A673 (cell line): ENCODE measurements around the gene LYPD3. TPM values are rescaled to one million over a fixed set of nuclear protein-coding genes. Genes with fewer than 3 reads are reported as not detected.

ENCODE experiments used
- BruUV-seq: library from RNA; stranded (reverse); fragments of 400-500 nt; replicated peaks from 2 replicates; lab custom pipeline; 2021; lab: Mats Ljungman, UMichigan
- CTCF ChIA-PET: fragments of 300-600 bp; sonication (Branson Sonifier 250); formaldehyde crosslinking; loops from one replicate; lab custom pipeline; 2022; ENCODE audit warnings: antibody characterized with exemption; lab: Charles Lee
- POLR2A ChIA-PET: fragments of 300-600 bp; sonication (Branson Sonifier 250); formaldehyde crosslinking; loops from one replicate; lab custom pipeline; 2022; ENCODE audit warnings: antibody characterized with exemption; ENCODE audit not compliant: low non-redundant PET; lab: Charles Lee
- DNase-seq: peaks from one replicate; pipeline ENCODE4 v3.0.0-alpha.2; 2015; ENCODE audit warnings: low spot score
- H3K27ac ChIP-seq: fragments of 200-600 bp; sonication (generic); 2 replicates; pipeline ENCODE4 v1.5.1; 2016; ENCODE audit warnings: mixed run types, low read depth, mild to moderate bottlenecking, mixed read lengths, antibody characterized with exemption, low read length; ENCODE audit not compliant: poor library complexity, severe bottlenecking
- H3K27me3 ChIP-seq: fragments of 200-600 bp; sonication (generic); replicated peaks from 2 replicates; pipeline ENCODE4 v1.6.1; 2017; ENCODE audit warnings: mixed run types, low read depth, mild to moderate bottlenecking, mixed read lengths, antibody characterized with exemption, low read length; ENCODE audit not compliant: insufficient read depth, poor library complexity
- H3K36me3 ChIP-seq: fragments of 200-600 bp; sonication (generic); 2 replicates; pipeline ENCODE4 v1.6.1; 2016; ENCODE audit warnings: mixed run types, mild to moderate bottlenecking, mixed read lengths, antibody characterized with exemption, low read length; ENCODE audit not compliant: insufficient read depth, poor library complexity, severe bottlenecking
- H3K4me1 ChIP-seq: fragments of 200-600 bp; sonication (generic); 2 replicates; pipeline ENCODE4 v1.6.1; 2017; ENCODE audit warnings: mixed run types, mild to moderate bottlenecking, mixed read lengths, antibody characterized with exemption, low read length; ENCODE audit not compliant: insufficient read depth, poor library complexity, severe bottlenecking
- H3K4me3 ChIP-seq: fragments of 200-600 bp; sonication (generic); 2 replicates; pipeline ENCODE4 v1.5.1; 2016; ENCODE audit warnings: low read depth, mixed run types, mild to moderate bottlenecking, mixed read lengths, low read length; ENCODE audit not compliant: poor library complexity, severe bottlenecking
- H3K9me3 ChIP-seq: fragments of 200-600 bp; sonication (generic); 2 replicates; pipeline ENCODE4 v1.6.1; 2016; ENCODE audit warnings: mixed run types, low read depth, mild to moderate bottlenecking, mixed read lengths, antibody characterized with exemption, low read length; ENCODE audit not compliant: poor library complexity, severe bottlenecking
- EZH2 ChIP-seq: fragments of 200-600 bp; sonication (generic); IDR thresholded peaks from 2 replicates; pipeline ENCODE4 v1.6.1; 2017; ENCODE audit warnings: borderline replicate concordance, low read depth, mild to moderate bottlenecking, mixed read lengths, antibody characterized with exemption, low read length; ENCODE audit not compliant: poor library complexity, severe bottlenecking
- intact Hi-C: fragments of 100-400 bp; cut with micrococcal nuclease; formaldehyde crosslinking; loops from one replicate; pipeline ENCODE4 v1.10.0; 2022; ENCODE audit not compliant: unreplicated experiment
- total RNA-seq: library from RNA; stranded (reverse); gene quantifications from 2 replicates; pipeline ENCODE4 v1.2.3, GENCODE V29; 2021
- TF ChIP-seq, protein P1 (sequence below): fragments of 300-800, 200-600 bp; sonication (generic); conservative IDR thresholded peaks from 2 replicates; pipeline ENCODE4 v1.5.1; 2017; ENCODE audit warnings: low read depth, mild to moderate bottlenecking, antibody characterized with exemption, low read length, moderate library complexity, mixed read lengths

The LYPD3 gene
- total RNA-seq, 1 experiment from 2014 or later, result 0.21 TPM

GRCh38 chr19:43457809-43458208 lies 7.6 kb downstream of the LYPD3 start:
- ChIA-PET POLR2A (no interaction called here), CTCF (interaction anchor here (0.6 to 0.7 kb wide), 2 partner anchors 11 to 63 kb away, joined by 3 to 5 read pairs; no protein-coding TSS in a partner anchor)

DNA sequence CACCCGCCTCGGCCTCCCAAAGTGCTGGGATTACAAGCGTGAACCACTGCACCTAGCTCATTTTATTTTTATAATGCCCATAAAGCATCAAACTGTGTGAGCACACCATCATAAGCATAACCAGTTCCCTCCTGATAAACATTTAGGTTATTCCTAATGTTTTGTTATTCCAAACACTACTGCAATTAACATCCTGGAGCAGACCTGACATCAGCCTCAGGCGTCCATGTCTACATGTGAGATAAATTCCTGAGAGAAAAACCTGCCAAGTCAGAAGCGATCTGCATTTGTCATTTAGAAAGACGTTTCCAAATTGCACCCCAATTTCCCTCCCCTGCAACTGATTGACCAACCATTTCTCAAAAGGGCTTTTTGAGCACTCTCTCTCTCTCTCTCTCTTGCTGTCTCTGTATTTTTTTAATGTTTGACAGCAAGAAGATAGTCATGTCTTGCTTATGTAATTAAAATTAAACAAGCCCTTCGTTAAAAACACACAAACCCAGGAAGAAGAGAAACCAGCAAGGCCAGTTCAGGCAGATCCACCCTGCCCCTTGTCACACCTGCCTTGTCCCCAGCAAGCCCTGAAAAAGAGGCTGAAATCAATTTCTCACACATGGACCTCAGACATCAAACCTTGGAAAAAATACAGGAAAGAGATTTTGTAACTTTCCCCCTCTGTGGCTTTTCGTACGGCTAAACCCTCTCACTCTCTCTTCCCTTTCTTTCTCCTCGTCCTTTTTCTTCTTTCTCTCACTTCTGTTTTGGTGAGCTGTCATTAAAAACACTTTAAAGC lies 9.9 kb downstream of the LYPD3 start:
- Histone ChIP-seq H3K4me1 (no peaks in the 10 kb centered on the region), H3K27me3 (no peaks in the 10 kb centered on the region), H3K27ac (no peak overlapping the region), H3K9me3 (no peaks in the 10 kb centered on the region), H3K36me3 (no peaks in the 10 kb centered on the region), H3K4me3 (no peak overlapping the region)
- intact Hi-C loops, result no loop called here
- no peak for DNase-seq
- BruUV-seq, result no TSS peak
- ChIA-PET CTCF (no interaction called here), POLR2A (no interaction called here)
- TF ChIP-seq EZH2, result no peak
- TF ChIP-seq, protein P1, sequence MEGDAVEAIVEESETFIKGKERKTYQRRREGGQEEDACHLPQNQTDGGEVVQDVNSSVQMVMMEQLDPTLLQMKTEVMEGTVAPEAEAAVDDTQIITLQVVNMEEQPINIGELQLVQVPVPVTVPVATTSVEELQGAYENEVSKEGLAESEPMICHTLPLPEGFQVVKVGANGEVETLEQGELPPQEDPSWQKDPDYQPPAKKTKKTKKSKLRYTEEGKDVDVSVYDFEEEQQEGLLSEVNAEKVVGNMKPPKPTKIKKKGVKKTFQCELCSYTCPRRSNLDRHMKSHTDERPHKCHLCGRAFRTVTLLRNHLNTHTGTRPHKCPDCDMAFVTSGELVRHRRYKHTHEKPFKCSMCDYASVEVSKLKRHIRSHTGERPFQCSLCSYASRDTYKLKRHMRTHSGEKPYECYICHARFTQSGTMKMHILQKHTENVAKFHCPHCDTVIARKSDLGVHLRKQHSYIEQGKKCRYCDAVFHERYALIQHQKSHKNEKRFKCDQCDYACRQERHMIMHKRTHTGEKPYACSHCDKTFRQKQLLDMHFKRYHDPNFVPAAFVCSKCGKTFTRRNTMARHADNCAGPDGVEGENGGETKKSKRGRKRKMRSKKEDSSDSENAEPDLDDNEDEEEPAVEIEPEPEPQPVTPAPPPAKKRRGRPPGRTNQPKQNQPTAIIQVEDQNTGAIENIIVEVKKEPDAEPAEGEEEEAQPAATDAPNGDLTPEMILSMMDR, result no peak

More at GRCh38 chr19:43457809-43458208, 7.6 kb downstream of the LYPD3 start:
- Histone ChIP-seq H3K4me1 (no peaks in the 10 kb centered on the region), H3K27ac (no peak overlapping the region), H3K27me3 (no peaks in the 10 kb centered on the region), H3K9me3 (no peaks in the 10 kb centered on the region), H3K4me3 (no peak overlapping the region), H3K36me3 (no peaks in the 10 kb centered on the region)
- BruUV-seq, result no TSS peak
- intact Hi-C loops, result no loop called here
- peak; percentile 23 for DNase-seq
- TF ChIP-seq, protein P1, result no peak
- TF ChIP-seq EZH2, result no peak

GRCh38 chr19:43454031-43454430 lies 11.4 kb downstream of the LYPD3 start:
- H3K9me3 ChIP-seq, result no peaks in the 10 kb centered on the region

More at GRCh38 chr19:43454031-43454430, 11.4 kb downstream of the LYPD3 start:
- H3K4me3 ChIP-seq, result no peak overlapping the region
- TF ChIP-seq EZH2, result no peak
- TF ChIP-seq, protein P1, result no peak
- no peaks in the 10 kb centered on the region for H3K4me1 ChIP-seq
- no peak for DNase-seq
- H3K36me3 ChIP-seq, result no peaks in the 10 kb centered on the region
- intact Hi-C loops, result no loop called here
- no peak overlapping the region for H3K27ac ChIP-seq
- ChIA-PET CTCF (no interaction called here), POLR2A (no interaction called here)
- no peaks in the 10 kb centered on the region for H3K27me3 ChIP-seq
- no TSS peak for BruUV-seq
